GM12892 (cell line): Measurements from ENCODE around the gene MBNL1.
A peak's percentile ranks its signal among the peaks of the same experiment; 100 is the strongest.

Experiments
- DNase-seq: peaks from one replicate; pipeline ENCODE4 v3.0.0; 2011; ENCODE audit not compliant: insufficient read length
- FAIRE-seq: peaks from 2 replicates; lab custom pipeline; 2011; peaks lifted over from hg19 to GRCh38; lab: Jason Lieb, UNC
- POLR2A ChIP-seq: IDR thresholded peaks from 2 replicates; pipeline ENCODE4 v1.6.1; 2011; ENCODE audit warnings: low read depth, low read length, control low read depth
- POLR2AphosphoS5 ChIP-seq: IDR thresholded peaks from 2 replicates; pipeline ENCODE4 v1.6.1; 2011; ENCODE audit warnings: low read depth, low read length, control low read depth
- TAF1 ChIP-seq: IDR thresholded peaks from 2 replicates; pipeline ENCODE4 v1.6.1; 2011; ENCODE audit warnings: low read depth, mild to moderate bottlenecking, control low read depth, low read length, borderline replicate concordance

Gene MBNL1

GRCh38 chr3:152291649-152292066 is 22.9 kb downstream of the MBNL1 start:
- FAIRE-seq (peak; percentile 30), DNase-seq (no peak)
- TF ChIP-seq POLR2AphosphoS5 (no peak), POLR2A (no peak), TAF1 (no peak)

GRCh38 chr3:152292366-152292765 is 23.6 kb downstream of the MBNL1 start:
- no peak for TF ChIP-seq POLR2A
- TF ChIP-seq TAF1, result no peak
- TF ChIP-seq POLR2AphosphoS5, result no peak
- FAIRE-seq (no peak), DNase-seq (no peak)

- FAIRE-seq (no peak), DNase-seq (no peak)
- no peak for TF ChIP-seq TAF1
- no peak for TF ChIP-seq POLR2A
- TF ChIP-seq POLR2AphosphoS5, result no peak
These were observed 24.7 kb downstream of the MBNL1 start for GRCh38 chr3:152293347-152294006.

GRCh38 chr3:152295344-152295743 is 26.6 kb downstream of the MBNL1 start:
- FAIRE-seq, result no peak
- no peak for TF ChIP-seq POLR2A
- no peak for TF ChIP-seq POLR2AphosphoS5
- DNase-seq, result no peak

- TF ChIP-seq TAF1 (no peak), POLR2AphosphoS5 (no peak), POLR2A (no peak)
- DNase-seq (no peak), FAIRE-seq (peak; percentile 74)
These were observed 27.1 kb downstream of the MBNL1 start for GRCh38 chr3:152295806-152296205.

GRCh38 chr3:152296382-152296781 is 27.7 kb downstream of the MBNL1 start:
- no peak for FAIRE-seq
- TF ChIP-seq TAF1 (no peak), POLR2AphosphoS5 (no peak), POLR2A (no peak)
- no peak for DNase-seq

GRCh38 chr3:152296971-152297370 is 28.2 kb downstream of the MBNL1 start:
- no peak for FAIRE-seq
- no peak for DNase-seq
- TF ChIP-seq POLR2AphosphoS5 (no peak), TAF1 (no peak), POLR2A (no peak)

GRCh38 chr3:152298393-152299248 is 29.9 kb downstream of the MBNL1 start:
- peak; percentile 79 for FAIRE-seq
- DNase-seq, result no peak
- no peak for TF ChIP-seq TAF1
- TF ChIP-seq POLR2AphosphoS5, result 0 out of 2 replicates have a peak, but pooled peaks have one; percentile 13

- no peak for DNase-seq
- TF ChIP-seq POLR2AphosphoS5, result no peak
- no peak for TF ChIP-seq TAF1
- no peak for TF ChIP-seq POLR2A
- no peak for FAIRE-seq
These were observed 30.7 kb downstream of the MBNL1 start for GRCh38 chr3:152299249-152299976.

GRCh38 chr3:152300029-152300731 is 31.5 kb downstream of the MBNL1 start:
- DNase-seq, result no peak
- no peak for TF ChIP-seq TAF1
- no peak for TF ChIP-seq POLR2AphosphoS5
- TF ChIP-seq POLR2A, result no peak
- peak; percentile 48 for FAIRE-seq
